ENCODE measurements around the gene ENOX1.

GRCh38 chr13:43669964-43670363 is 116.8 kb downstream of the ENOX1 start:
- TF ChIP-seq ZNF565 (CRISPR knock-in tag; conservative IDR thresholded peaks at IDR 0.05; ENCODE audit: low read depth): no peak
- TF ChIP-seq, protein P1, sequence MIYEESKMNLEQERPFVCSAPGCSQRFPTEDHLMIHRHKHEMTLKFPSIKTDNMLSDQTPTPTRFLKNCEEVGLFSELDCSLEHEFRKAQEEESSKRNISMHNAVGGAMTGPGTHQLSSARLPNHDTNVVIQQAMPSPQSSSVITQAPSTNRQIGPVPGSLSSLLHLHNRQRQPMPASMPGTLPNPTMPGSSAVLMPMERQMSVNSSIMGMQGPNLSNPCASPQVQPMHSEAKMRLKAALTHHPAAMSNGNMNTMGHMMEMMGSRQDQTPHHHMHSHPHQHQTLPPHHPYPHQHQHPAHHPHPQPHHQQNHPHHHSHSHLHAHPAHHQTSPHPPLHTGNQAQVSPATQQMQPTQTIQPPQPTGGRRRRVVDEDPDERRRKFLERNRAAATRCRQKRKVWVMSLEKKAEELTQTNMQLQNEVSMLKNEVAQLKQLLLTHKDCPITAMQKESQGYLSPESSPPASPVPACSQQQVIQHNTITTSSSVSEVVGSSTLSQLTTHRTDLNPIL (CRISPR knock-in tag; IDR thresholded peaks at IDR 0.05; ENCODE audit: low read depth): no peak
- TF ChIP-seq ZFP3 (CRISPR knock-in tag; IDR thresholded peaks at IDR 0.05): no peak
- no peak for TF ChIP-seq BACH2 (CRISPR knock-in tag; IDR thresholded peaks at IDR 0.05; ENCODE audit: borderline replicate concordance)
